NCI-H146 (cell line): ENCODE measurements around the gene RNF144A.
A peak's percentile ranks its signal among the peaks of the same experiment; 100 is the strongest.
"Not testable (repeated sequence)": the region's sequence is repeated elsewhere in the genome, so short reads cannot be mapped to it uniquely, and the experiment has no call there.

Experiments
- DNase-seq: peaks from one replicate; lab custom pipeline; 2025; lab: John Stamatoyannopoulos, UW

Gene RNF144A

DNA sequence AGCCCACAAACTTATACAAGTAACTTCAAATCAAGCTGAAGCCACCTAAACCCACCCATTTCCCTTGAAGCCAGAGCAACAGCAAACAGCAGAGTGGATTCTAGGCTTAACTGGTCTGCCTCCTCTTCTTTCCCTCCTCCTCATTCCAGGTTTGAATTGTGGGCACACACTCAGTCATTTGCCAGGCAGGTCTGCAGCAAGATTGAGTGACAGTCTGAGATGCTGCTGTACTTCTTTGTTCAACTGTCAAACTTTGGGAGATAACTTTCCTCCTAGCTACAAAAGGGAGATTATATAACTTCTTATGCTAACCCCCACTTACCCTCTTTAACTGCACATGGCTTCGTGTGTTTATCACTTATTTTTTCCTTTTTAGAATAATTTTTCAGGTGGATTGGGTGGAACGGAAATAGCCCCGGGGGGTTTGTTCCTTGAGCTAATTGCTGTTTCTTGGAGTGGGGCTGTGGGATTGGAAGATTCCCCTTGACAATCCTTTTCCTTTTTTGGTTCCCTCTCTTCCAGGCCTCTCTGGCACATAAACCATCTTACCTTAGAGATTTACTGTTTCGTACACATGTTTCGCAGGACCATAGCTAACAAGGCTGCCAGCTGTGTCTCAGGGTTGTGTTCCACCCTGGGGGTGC, 55.0 kb downstream of the RNF144A start:
- DNase-seq: no peak

DNA sequence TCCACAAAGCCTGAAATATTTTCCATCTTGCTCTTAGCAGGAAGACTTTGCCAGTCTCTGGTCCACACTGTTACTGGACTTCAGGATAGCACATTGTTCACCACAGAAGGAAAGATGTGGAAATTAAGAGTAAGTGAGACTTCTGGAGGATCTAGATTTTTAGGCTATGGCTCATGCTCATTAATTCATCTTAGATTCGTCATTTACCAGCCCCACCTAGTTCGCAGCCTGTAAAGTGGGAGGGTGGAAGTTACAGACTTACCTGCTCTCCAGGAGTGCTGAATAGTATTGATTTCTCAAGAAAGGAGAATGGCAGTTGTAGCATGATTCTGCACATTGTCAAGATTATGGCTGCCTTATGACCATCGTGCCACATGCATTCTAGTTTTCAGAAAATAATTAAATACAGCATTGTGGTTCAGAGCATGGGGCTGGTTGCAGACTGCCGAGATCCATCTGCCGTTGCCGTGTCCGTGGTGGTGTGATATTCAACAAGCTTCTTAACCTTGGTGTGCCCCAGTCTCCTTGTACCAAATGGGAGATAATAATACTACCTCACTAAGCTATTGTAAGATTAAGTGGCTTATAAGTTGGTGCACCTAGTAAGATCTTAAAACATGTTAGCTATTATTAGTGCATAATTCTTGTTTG, 56.8 kb downstream of the RNF144A start:
- no peak for DNase-seq

DNA sequence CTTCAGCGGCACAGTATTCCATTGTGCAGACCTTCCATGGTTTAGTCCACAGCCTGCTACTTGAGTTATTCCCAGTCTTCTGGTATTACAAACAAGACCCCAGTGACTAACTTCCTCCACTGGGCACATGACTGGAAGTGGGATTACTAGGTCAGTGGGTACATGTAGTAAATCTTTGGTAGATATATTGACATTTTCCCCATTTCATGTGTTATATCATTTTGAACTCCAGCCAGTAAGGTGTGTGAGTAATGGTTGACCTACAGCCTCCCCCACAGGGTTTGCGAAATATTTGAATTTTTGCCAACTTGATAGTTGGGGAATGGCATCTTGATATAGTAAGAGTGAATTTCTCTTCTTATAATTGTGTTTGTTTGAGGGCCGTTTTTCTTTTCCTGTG, 58.8 kb downstream of the RNF144A start:
- DNase-seq: no peak

DNA sequence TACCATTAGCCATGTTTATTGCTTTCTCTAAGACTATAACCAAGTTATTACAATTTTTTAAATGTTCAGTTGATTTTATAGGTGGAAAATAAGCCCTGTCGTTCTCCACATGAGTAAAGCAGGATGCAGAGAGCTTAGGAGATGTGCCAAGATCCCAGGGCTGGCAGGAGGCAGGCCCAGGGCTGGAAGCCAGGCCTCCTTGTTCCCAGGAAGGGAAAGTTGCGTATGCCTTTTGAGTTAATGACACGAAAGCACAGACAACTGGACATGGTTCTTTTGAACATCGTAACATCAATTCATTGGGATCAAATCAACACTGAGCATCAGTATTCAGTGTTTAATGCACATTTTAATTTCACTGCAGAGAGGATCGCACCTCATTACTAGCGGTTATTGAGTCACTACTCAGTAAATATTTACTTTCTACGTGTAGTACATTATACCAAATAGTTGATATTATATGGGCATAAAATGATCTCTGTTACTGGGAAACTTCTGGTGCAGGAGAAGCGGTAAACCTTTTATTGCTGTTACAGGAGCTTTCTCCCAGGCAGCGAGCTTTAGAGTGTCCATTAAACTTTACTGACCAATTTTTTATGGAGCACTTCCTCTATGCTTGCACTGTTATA, 60.0 kb downstream of the RNF144A start:
- no peak for DNase-seq

DNA sequence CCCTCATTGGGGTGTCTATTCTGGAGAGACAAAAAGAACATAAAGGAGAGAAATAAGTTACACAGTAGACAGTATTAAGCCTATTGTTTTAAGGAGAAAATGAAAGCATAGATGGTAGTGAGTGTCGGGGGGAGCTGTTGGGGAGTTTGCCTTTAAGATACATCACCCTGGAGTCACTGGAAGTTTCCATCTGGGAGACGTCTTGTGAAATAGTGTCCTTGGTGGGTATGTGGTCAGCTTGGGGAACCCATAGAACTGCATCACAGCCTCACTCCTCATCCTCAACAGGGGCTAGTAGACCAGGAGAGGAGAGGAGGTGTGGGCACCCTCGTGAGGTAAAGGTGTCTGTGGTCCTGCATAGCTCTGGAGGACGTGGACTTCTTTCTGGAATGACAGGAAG, 60.6 kb downstream of the RNF144A start:
- no peak for DNase-seq

DNA sequence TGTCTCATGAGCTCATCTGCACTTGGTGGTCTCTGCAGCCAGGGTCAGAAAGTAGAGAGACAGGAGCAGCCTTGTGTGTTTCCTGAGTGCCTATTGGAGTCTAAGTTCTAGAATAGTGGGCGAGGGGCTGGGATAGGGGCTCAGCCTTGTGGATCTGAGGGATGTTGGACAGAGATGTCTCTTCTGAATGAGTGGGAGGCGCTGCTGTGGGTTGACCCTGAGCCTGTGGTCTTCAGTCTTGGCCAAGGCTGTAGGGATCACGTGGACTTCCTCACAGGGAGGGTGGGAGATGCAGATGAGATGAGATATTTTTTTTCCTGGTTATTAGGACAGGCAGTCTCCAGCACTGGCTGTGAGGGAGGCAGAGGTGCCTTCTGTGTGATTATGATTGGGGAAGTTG, 61.8 kb downstream of the RNF144A start:
- no peak for DNase-seq

DNA sequence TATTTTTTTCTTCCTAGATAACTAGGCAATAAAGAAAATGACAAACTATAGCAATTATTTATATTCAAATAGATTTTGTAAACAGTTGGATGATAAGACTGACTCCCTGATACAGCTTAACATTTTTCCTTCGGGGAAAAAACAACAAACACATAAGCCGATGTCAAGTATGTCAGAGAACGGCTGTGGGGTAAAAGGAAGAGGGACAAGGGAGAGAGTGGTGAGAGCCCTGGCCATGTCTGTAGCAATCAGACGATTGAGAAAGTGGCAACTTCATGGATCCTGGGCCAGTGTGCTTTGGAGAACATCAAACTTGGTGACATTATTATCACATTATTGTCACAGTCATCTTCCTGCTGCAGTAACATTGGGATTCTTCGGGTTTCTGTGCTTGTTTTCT, 65.2 kb downstream of the RNF144A start:
- DNase-seq: no peak

DNA sequence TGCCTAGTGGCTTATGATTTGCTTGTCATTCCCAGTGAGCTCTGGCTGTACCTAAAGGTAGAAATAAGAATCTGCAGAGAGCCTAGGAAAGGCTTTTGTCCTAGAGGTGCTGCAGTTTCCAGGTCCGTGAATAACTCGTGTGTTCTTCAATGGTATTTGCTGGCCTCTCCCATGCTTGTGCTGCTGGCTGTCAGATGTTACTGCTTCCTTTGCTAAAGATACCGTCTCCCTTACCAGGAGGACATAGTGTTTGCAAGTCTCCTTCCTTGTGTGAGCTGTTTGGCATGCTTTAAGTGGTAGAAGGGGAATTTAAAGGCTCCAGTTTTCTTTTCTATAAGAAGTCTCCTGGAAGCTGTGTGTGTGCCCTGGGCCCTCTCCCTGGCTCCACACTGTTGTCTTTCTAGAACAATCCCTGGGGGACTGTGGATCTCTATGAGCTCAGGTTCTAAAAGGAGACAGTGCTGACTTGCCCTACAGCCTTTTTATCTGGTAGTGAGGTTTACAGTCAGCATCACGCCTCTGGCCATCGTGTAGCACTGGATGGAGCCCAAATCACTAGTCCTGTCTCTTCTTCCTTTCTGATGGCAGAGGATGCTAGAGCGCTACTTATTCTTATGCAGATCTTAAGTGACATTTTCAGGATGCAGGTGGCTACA, 65.8 kb downstream of the RNF144A start:
- no peak for DNase-seq

DNA sequence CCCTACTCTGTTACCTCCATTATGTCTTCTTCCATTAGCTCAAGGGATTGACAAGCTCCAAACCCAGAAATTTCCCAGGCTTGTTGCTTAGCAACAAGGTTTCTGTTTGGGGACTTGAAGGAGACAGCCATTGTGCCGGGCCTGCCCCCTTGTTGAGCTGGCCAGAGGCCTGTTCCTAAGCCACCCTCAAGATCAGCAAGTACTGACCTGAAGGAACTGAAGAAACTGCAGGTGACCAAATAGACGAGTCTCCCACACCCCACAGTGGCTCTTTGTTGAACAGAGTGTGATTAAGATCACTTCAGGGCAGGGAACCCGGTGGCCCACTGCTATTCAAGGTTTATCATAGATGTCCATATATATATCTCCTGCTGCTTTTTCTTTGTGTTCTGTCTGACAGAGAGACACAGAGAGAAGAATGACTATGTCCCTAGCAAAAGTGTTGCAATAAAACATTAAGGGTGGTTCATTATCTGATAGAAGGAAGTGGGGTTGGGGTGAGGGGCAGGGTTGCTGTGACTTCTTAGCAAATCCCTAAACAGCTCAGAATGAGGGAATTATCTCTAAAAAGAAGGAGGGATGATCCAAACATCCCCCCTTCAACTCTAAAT, 69.2 kb downstream of the RNF144A start:
- DNase-seq: peak; percentile 93

DNA sequence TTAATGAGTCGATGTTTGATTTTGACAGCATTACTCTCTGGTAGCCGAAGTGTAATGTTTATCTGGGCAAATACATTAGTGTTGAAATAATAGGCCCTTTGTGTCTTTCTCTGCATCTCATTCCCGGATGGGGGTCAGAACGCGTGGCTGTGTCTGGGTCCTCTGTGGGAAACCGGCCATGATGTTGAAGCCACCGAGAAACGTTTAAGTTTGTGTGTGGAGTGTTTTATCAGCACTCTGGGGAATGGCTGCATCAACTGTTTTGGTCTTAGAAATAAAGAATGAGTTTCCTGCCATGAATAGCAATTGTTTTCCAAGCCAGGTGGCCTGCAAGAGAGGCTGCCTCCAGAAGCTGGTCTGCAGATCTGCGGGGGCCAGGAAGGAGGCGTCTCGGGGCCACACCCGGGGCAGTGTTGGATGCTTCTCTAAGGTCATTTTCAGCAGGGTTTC, 69.7 kb downstream of the RNF144A start:
- DNase-seq: peak; percentile 92

DNA sequence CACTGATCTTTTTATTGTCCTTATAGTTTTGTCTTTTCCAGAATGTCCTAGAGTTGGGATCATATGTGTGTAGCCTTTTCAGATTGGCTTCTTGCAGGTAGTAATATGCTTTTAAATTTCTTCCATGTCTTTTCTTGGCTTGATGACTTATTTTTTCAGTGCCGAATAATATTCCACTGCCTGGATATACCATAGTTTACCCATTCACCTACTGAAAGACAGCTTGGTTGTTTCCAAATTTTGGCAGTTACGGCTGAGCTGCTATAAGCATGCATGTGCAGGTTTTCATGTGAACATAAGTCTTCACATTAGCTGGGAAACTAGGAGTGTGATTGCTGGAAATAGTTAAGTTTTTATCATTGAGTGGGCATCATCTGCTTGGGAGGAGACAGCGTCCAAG, 73.7 kb downstream of the RNF144A start:
- no peak for DNase-seq

DNA sequence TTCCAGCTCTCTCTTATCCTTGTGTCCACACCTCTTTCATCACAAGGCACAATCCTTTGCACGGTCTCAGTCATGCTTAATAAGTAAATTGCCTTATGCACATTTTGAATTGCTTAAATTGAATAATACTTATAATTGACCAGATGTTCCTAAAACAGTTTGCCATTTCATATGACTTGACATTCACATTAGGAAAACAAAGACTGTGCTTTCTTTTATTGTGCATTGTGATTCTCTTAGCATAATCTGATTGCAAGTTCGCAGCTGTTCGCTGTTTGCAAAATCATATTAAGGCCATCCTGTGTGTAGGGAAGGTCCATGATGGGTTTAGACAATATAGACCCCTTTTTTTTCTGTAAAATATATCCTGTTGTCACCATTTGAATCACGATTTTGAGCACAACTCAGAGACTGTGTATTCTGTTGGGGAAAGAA, 75.6 kb downstream of the RNF144A start:
- DNase-seq: no peak

DNA sequence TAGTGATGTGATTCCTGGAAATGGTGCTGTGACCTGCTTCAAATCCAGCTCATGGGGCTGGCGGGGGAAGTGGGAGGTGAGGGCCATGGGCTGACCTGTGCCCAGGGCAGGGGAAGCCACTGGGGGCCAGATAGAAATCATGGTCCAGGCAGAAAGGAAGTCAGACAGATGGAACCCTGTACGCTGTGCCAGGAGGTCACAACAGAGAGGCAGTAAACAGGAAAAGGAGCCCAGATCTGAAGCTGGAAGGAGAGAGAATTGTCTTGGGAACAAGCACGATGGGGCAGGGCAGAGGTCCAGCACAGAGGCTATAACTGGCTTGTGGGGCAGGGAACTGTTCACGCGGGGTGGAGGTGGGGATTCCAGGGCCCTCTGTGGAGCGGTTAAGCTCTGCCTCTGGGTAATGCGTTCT, 76.0 kb downstream of the RNF144A start:
- no peak for DNase-seq

DNA sequence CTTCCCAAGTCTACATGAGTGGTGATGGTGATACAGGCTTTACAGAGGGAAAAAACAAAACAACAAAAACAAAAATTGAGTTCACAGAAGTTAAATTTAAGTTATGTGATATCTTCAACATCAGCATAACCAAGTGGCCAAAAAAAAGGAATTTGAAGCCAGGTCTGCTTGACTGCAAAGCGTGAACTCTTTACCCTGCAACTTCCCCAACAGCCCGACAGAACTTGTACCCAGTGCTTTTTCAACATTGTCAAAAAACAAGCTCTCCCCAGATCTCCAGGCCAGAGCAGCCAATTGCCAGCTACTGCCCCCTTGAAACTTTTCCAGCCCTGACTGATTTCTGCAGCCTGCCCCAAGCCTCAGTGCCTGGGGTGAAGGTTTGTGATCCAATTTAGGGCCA, 76.7 kb downstream of the RNF144A start:
- DNase-seq: no peak

DNA sequence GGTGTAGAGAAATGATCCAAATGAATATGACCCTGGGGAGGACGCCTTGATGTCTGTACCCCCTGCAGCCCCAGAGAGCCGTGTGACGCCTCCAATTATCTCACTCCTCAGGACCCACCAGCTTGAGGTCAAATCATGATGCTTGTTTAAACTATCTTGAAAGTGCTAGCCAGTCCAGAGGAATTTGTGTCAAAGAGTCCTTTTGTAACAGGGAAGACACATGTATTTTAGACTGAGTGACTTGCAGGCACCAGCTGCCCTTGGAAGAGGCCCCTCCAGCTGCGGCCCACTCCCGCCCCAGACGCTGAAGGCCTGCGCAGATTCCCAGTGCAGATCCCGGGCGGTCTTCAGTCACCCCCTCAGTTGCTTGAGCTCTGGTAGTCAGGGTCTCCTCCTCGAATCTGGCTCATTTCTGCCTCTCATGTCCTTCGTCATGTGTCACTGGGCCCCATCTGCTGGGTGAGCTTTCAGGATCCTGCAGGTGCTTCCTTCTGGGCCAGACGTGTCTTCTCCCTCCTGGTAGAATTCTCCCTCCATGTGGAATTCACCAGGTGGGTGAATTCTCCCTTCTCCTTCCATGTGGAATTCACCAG, 77.4 kb downstream of the RNF144A start:
- DNase-seq: no peak

DNA sequence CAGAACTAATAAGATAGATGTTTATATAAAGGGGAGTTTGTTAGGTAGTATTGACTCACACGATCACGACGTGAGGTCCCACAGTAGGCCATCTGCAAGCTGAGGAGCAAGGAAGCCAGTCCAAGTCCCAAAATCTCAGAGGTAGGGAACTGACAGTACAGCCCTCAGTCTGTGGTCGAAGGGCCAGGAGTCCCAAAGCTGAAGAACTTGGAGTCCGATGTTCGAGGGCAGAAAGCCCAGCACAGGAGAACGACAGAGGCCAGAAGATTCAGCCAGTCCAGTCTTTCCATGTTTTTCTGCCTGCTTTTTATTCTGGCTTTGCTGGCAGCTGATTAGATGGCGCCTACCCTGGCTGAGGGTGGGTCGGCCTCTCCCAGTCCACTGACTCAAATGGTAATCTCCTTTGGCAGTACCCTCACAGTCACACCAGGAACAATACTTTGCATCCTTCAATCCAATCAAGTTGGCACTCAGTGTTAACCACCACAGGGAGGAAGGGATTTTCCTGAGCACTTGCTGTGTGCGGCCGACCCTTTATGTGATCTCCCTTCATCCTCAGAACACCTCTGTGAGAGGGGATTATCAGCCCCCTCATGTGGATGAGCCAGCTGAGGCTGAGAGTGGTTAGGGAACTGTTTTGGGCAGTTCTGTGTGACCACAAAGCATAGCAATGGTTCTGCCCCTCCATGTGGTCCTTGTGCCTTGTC, 78.3 kb downstream of the RNF144A start:
- DNase-seq: no peak

DNA sequence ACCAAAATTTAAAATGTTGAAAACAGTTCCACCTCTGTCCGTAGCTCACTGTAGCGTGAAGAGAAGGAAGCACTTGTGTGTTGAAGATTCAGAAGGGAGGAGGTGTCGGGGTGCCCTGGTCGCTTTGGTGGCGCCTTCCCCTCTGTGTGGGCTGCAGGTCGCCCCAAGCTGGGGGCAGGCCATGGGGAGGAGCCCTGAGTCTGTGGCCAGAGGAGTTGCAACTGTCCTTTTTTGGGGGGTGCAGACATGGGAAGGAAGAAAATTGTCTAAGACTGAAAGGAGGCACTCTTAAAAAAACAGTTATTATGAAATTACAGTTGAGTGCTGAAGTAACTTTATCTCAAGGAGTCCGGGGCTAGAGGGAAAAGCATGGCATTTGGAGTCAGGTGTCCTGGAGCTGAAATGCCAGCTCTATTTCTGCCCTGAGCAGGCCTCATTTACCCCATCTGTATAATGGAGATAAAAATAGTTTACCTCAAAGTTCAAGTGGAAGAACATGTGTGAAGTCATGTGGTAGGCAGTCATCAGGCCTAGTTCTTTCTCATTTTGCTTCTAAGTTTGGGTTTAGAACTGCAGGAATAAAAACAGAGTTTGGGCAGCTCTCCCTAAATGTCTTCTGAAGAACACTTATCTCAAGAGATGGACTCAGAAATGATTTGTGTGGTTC, 82.1 kb downstream of the RNF144A start:
- no peak for DNase-seq

DNA sequence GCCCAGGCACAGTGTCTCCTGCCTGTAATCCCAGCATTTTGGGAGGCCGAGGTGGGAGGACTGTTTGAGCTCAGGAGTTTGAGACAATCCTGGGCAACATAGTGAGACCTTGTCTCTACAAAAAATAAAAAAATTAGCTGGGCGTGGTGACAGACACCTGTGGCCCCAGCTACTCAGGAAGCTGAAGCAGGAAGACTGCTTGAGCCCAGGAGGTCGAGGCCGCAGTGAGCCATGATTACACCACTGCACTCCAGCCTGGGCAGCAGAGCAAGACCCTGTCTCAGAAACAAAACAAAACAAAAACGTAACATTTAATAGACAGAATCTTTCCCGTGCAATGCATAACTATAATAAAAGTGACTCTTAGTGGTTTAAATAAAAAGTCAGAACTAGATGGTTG, 84.2 kb downstream of the RNF144A start:
- not testable (repeated sequence) for DNase-seq

DNA sequence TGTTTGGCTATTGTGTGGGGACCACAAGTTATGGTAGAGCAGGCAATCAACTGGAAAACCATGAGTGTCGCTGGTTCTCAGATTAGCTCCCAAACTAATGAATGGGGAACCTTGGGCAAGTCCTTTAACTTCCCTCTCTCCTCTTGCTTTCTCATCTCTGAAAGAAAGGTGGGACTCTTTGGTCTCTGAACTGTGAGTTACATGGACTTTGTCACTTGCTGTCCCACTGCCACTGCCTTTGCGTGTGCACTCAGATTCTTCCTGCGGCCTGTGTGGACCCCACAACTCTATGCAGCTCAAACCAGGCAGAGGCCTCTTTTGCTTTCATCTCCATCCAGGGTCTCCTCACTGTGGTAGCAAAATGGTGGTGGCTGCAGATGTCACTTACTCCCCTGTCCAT, 86.7 kb downstream of the RNF144A start:
- DNase-seq: no peak

DNA sequence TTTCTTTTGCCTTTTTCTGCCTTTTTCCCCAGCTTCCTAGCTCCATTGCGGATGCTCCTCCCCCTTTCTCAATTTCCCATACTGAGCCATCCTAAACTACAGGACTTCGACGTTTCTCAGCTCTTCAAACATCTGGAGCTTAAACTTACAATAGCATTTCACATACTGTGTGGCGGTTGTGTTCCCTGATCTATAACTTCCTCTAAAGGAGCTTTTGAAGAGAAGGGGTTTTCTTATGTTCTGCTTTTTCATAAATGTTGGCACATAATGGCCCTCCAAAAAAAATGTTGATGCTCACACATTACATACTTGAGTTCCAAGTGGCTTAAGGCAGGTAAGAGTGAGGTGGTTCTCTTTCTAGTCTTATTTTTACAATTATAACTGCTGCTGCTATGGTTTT, 87.4 kb downstream of the RNF144A start:
- no peak for DNase-seq

DNA sequence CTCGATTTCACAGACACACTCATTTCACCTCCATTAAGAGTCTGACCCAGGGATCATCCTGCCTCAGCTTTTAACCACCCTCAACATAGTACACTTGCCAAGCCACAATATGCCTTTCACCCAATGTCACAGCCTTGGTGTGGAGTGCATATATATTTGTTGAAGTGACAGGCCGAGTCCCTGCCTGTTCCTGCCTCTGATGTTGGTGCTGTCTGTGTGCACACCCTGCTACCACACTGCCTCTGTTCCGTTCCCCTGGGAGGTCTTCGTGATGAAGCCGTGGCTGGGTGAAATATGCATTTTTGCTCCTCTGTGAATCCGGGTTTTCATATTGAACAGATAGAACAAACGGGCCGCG, 90.3 kb downstream of the RNF144A start:
- DNase-seq: no peak
